ENCODE results near the gene NNT. TPM values are rescaled to one million over a fixed set of nuclear protein-coding genes. Genes with fewer than 3 reads are reported as not detected.

Gene NNT
- total and polyA plus RNA-seq, 10 of the 15 experiments (the other 5 are each of a cell fraction or from before 2014, with no cell fraction given): 20.8 to 73.1 (median 51.9) TPM

DNA sequence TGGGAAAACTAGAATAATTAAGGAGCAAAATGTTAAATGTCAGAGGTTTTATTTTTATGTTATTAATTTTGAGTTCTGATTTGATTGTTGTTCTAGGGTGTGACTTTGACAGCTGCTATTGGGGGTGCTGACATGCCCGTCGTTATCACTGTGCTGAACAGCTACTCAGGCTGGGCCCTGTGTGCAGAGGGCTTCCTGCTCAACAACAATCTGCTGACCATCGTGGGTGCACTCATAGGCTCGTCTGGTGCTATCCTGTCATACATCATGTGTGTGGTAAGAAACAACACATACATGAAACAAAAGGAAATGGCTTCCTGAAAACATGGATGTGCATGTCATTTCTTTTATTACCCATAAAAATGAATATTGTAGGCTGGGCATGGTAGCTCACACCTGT lies 56.1 kb downstream of the NNT start (continued):
- TF ChIP-seq, protein P1, sequence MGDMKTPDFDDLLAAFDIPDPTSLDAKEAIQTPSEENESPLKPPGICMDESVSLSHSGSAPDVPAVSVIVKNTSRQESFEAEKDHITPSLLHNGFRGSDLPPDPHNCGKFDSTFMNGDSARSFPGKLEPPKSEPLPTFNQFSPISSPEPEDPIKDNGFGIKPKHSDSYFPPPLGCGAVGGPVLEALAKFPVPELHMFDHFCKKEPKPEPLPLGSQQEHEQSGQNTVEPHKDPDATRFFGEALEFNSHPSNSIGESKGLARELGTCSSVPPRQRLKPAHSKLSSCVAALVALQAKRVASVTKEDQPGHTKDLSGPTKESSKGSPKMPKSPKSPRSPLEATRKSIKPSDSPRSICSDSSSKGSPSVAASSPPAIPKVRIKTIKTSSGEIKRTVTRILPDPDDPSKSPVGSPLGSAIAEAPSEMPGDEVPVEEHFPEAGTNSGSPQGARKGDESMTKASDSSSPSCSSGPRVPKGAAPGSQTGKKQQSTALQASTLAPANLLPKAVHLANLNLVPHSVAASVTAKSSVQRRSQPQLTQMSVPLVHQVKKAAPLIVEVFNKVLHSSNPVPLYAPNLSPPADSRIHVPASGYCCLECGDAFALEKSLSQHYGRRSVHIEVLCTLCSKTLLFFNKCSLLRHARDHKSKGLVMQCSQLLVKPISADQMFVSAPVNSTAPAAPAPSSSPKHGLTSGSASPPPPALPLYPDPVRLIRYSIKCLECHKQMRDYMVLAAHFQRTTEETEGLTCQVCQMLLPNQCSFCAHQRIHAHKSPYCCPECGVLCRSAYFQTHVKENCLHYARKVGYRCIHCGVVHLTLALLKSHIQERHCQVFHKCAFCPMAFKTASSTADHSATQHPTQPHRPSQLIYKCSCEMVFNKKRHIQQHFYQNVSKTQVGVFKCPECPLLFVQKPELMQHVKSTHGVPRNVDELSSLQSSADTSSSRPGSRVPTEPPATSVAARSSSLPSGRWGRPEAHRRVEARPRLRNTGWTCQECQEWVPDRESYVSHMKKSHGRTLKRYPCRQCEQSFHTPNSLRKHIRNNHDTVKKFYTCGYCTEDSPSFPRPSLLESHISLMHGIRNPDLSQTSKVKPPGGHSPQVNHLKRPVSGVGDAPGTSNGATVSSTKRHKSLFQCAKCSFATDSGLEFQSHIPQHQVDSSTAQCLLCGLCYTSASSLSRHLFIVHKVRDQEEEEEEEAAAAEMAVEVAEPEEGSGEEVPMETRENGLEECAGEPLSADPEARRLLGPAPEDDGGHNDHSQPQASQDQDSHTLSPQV (IDR thresholded peaks at IDR 0.05): no peak
- TF ChIP-seq SMARCA5 (IDR thresholded peaks at IDR 0.05) (no peak), FOXK2 (IDR thresholded peaks at IDR 0.05) (no peak), FOS (IDR thresholded peaks at IDR 0.05; ENCODE audit: borderline replicate concordance, extremely low read depth, insufficient read length) (no peak)

DNA sequence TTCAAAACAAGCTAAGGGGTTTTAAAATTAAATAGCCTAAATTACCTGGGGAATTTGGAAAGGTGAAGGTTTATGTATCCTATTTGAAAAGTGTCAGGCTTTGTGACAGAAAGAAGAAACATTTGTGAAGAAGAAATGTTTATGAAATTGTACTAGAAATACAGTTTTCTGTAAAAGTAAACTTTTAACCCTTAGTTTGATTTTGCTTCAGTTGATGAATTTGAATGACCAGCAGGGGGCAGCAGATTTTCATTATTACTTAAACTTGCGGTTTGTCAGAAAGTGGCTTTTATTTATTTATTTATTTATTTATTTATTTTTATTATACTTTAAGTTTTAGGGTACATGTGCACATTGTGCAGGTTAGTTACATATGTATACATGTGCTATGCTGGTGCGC lies 58.1 kb downstream of the NNT start:
- RAD21 ChIA-PET (ENCODE audit: unreplicated experiment): no interaction called here
- H3K4me2 ChIP-seq (ENCODE audit: control insufficient read depth, insufficient read depth): no peak overlapping the region
- no peak overlapping the region for H3K9ac ChIP-seq (ENCODE audit: control insufficient read depth, insufficient read depth, low read length)
- H4K20me1 ChIP-seq (ENCODE audit: control insufficient read depth, insufficient read depth): no peaks in the 10 kb centered on the region
- FAIRE-seq: no peak
- no peaks in the 10 kb centered on the region; the same call in 2 of the 3 replicates for H3K9me3 ChIP-seq (replicated peaks; ENCODE audit: control insufficient read depth, insufficient read depth, low read length)
- peaks cover 2 to 16% of the 10 kb centered on the region in 2 experiments; a peak in 3 of 4 replicates for H3K36me3 ChIP-seq (ENCODE audit: control insufficient read depth in 2 of 2, insufficient read depth in 2 of 2, low read length in 1 of 2)
- in situ Hi-C loops (cut with MboI) (no loop called here), intact Hi-C loops (cut with micrococcal nuclease; ENCODE audit: unreplicated experiment) (no loop called here)
- SMC1A ChIA-PET (ENCODE audit: uncharacterized antibody, unreplicated experiment): no interaction called here
- no peak overlapping the region for H3K4me3 ChIP-seq
- no peak overlapping the region for H2AFZ ChIP-seq (ENCODE audit: control insufficient read depth, low read depth, low read length)
- no peak for DNase-seq (ENCODE audit: low read depth, low spot score)
- ATAC-seq: no peak
- no TSS peak for BruUV-seq (replicated peaks)
- no peaks in the 10 kb centered on the region for H3K27me3 ChIP-seq (replicated peaks in 1 of 2; ENCODE audit: control insufficient read depth in 2 of 2, insufficient read depth in 2 of 2, low read length in 1 of 2)
- H3K4me1 ChIP-seq (ENCODE audit: control insufficient read depth, insufficient read depth, low read length): no peaks in the 10 kb centered on the region
- 4% methylated on average over 1 of the region's 2 CpGs for WGBS (ENCODE audit: insufficient coverage, insufficient replicate concordance, low lambda C conversion rate, missing lambda C conversion rate)
- CTCF ChIA-PET: interaction anchor here (0.6 to 3.7 kb wide), 8 partner anchors 9 to 671 kb away, joined by 3 to 19 read pairs (median 3); no protein-coding TSS in a partner anchor
- POLR2A ChIA-PET: no interaction called here
- no peaks in the 10 kb centered on the region for H3K79me2 ChIP-seq (ENCODE audit: control insufficient read depth, insufficient read depth, low read length)
- H3K27ac ChIP-seq (ENCODE audit: control insufficient read depth, insufficient read depth): no peak overlapping the region
- TF ChIP-seq, protein P2, sequence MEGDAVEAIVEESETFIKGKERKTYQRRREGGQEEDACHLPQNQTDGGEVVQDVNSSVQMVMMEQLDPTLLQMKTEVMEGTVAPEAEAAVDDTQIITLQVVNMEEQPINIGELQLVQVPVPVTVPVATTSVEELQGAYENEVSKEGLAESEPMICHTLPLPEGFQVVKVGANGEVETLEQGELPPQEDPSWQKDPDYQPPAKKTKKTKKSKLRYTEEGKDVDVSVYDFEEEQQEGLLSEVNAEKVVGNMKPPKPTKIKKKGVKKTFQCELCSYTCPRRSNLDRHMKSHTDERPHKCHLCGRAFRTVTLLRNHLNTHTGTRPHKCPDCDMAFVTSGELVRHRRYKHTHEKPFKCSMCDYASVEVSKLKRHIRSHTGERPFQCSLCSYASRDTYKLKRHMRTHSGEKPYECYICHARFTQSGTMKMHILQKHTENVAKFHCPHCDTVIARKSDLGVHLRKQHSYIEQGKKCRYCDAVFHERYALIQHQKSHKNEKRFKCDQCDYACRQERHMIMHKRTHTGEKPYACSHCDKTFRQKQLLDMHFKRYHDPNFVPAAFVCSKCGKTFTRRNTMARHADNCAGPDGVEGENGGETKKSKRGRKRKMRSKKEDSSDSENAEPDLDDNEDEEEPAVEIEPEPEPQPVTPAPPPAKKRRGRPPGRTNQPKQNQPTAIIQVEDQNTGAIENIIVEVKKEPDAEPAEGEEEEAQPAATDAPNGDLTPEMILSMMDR (IDR thresholded peaks at IDR 0.05 in 2 of 3, conservative IDR thresholded peaks at IDR 0.05 in 1 of 3; ENCODE audit: control insufficient read depth in 2 of 3, extremely low read depth in 1 of 3, insufficient read depth in 1 of 3, low read depth in 3 of 3, low read length in 3 of 3): peak in 2 of 3 experiments; percentile 20 to 29; a peak in 3 of 6 replicates
- peak; percentile 37; the same call in 1 of the 2 replicates for TF ChIP-seq RUNX3 (IDR thresholded peaks at IDR 0.05; ENCODE audit: low read length)
- TF ChIP-seq SPI1 (IDR thresholded peaks at IDR 0.05; ENCODE audit: borderline replicate concordance, insufficient read depth, low read depth, low read length): no peak
- TF ChIP-seq, protein P3, sequence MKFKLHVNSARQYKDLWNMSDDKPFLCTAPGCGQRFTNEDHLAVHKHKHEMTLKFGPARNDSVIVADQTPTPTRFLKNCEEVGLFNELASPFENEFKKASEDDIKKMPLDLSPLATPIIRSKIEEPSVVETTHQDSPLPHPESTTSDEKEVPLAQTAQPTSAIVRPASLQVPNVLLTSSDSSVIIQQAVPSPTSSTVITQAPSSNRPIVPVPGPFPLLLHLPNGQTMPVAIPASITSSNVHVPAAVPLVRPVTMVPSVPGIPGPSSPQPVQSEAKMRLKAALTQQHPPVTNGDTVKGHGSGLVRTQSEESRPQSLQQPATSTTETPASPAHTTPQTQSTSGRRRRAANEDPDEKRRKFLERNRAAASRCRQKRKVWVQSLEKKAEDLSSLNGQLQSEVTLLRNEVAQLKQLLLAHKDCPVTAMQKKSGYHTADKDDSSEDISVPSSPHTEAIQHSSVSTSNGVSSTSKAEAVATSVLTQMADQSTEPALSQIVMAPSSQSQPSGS (IDR thresholded peaks at IDR 0.05; ENCODE audit: low read length): no peak
- TF ChIP-seq RAD21 (IDR thresholded peaks at IDR 0.05; ENCODE audit: insufficient read depth, low read depth, low read length): peak; percentile 37
- TF ChIP-seq, protein P4, sequence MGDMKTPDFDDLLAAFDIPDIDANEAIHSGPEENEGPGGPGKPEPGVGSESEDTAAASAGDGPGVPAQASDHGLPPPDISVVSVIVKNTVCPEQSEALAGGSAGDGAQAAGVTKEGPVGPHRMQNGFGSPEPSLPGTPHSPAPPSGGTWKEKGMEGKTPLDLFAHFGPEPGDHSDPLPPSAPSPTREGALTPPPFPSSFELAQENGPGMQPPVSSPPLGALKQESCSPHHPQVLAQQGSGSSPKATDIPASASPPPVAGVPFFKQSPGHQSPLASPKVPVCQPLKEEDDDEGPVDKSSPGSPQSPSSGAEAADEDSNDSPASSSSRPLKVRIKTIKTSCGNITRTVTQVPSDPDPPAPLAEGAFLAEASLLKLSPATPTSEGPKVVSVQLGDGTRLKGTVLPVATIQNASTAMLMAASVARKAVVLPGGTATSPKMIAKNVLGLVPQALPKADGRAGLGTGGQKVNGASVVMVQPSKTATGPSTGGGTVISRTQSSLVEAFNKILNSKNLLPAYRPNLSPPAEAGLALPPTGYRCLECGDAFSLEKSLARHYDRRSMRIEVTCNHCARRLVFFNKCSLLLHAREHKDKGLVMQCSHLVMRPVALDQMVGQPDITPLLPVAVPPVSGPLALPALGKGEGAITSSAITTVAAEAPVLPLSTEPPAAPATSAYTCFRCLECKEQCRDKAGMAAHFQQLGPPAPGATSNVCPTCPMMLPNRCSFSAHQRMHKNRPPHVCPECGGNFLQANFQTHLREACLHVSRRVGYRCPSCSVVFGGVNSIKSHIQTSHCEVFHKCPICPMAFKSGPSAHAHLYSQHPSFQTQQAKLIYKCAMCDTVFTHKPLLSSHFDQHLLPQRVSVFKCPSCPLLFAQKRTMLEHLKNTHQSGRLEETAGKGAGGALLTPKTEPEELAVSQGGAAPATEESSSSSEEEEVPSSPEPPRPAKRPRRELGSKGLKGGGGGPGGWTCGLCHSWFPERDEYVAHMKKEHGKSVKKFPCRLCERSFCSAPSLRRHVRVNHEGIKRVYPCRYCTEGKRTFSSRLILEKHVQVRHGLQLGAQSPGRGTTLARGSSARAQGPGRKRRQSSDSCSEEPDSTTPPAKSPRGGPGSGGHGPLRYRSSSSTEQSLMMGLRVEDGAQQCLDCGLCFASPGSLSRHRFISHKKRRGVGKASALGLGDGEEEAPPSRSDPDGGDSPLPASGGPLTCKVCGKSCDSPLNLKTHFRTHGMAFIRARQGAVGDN (IDR thresholded peaks at IDR 0.05): no peak
- no peak for TF ChIP-seq ZSCAN29 (IDR thresholded peaks at IDR 0.05)

All from GM12878 (cell line).